ENCODE measurements around the gene CPAMD8. TPM values are rescaled to one million over a fixed set of nuclear protein-coding genes. Genes with fewer than 3 reads are reported as not detected.

CPAMD8 gene
- total and polyA plus RNA-seq, 2 donors (not counting 1 experiment from before 2014, with no cell fraction given) = 1.1 to 2.7 TPM

GRCh38 chr19:17037184-17037583 lies 10.6 kb upstream of the CPAMD8 start:
- peaks cover 17% of the 10 kb centered on the region for H3K27me3 Mint-ChIP-seq
- no peaks in the 10 kb centered on the region for H3K4me1 Mint-ChIP-seq
- H3K36me3 ChIP-seq (replicated peaks in 1 of 2; ENCODE audit: control extremely low read depth in 1 of 2, control insufficient read depth in 1 of 2, extremely low read depth in 1 of 2, insufficient read depth in 2 of 2, low read length in 1 of 2) = no peaks in the 10 kb centered on the region
- no peaks in the 10 kb centered on the region for H3K79me2 ChIP-seq (ENCODE audit: control insufficient read depth, insufficient read depth, low read length)
- WGBS (ENCODE audit: insufficient coverage) = 97% methylated on average over 6 of the region's 6 CpGs
- H2AFZ ChIP-seq (ENCODE audit: insufficient read depth, low read depth, low read length, poor library complexity, severe bottlenecking) = no peak overlapping the region
- no peak overlapping the region for H3K4me2 ChIP-seq (replicated peaks; ENCODE audit: low read depth, low read length, poor library complexity, severe bottlenecking)
- H3K9me3 Mint-ChIP-seq (ENCODE audit: insufficient read depth) = no peaks in the 10 kb centered on the region
- H3K4me3 ChIP-seq (ENCODE audit: control extremely low read depth in 1 of 5, extremely low read depth in 1 of 5, insufficient read depth in 1 of 5, low read depth in 2 of 5, low read length in 4 of 5) = no peak overlapping the region
- ATAC-seq (ENCODE audit: low read depth) (no peak), DNase-seq (no peak)
- TF ChIP-seq, protein P1, sequence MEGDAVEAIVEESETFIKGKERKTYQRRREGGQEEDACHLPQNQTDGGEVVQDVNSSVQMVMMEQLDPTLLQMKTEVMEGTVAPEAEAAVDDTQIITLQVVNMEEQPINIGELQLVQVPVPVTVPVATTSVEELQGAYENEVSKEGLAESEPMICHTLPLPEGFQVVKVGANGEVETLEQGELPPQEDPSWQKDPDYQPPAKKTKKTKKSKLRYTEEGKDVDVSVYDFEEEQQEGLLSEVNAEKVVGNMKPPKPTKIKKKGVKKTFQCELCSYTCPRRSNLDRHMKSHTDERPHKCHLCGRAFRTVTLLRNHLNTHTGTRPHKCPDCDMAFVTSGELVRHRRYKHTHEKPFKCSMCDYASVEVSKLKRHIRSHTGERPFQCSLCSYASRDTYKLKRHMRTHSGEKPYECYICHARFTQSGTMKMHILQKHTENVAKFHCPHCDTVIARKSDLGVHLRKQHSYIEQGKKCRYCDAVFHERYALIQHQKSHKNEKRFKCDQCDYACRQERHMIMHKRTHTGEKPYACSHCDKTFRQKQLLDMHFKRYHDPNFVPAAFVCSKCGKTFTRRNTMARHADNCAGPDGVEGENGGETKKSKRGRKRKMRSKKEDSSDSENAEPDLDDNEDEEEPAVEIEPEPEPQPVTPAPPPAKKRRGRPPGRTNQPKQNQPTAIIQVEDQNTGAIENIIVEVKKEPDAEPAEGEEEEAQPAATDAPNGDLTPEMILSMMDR (IDR thresholded peaks at IDR 0.05) = no peak
- TF ChIP-seq EZH2 (IDR thresholded peaks at IDR 0.05; ENCODE audit: borderline replicate concordance, insufficient read depth, low read depth, low read length, poor library complexity, severe bottlenecking) = no peak
- intact Hi-C loops (cut with micrococcal nuclease) = no loop called here
- peaks cover 0 to 6% (median 0%) of the 10 kb centered on the region in 3 donors for H3K9me3 ChIP-seq (ENCODE audit: control extremely low read depth in 1 of 3, control insufficient read depth in 2 of 3, insufficient read depth in 1 of 3, low read length in 2 of 3)
- H3K27ac Mint-ChIP-seq = no peak overlapping the region
- H3K4me3 Mint-ChIP-seq = no peak overlapping the region
- H3K27ac ChIP-seq (ENCODE audit: low read length in 2 of 2) = no peak overlapping the region
- no peaks in the 10 kb centered on the region for H4K20me1 ChIP-seq (ENCODE audit: control insufficient read depth, insufficient read depth, low read length, poor library complexity, severe bottlenecking)
- peaks cover 0 to 3% of the 10 kb centered on the region in 2 donors for H3K4me1 ChIP-seq (ENCODE audit: control insufficient read depth in 2 of 2, insufficient read depth in 2 of 2, low read length in 2 of 2)
- ChIA-PET CTCF (no interaction called here), POLR2A (no interaction called here)
- peaks cover 0 to 4% (median 2%) of the 10 kb centered on the region in 4 experiments for H3K27me3 ChIP-seq (replicated peaks in 1 of 4; ENCODE audit: control extremely low read depth in 1 of 4, control insufficient read depth in 3 of 4, insufficient read depth in 4 of 4, low read length in 3 of 4)
- no peak overlapping the region for H3K9ac ChIP-seq (ENCODE audit: low read length)

DNA sequence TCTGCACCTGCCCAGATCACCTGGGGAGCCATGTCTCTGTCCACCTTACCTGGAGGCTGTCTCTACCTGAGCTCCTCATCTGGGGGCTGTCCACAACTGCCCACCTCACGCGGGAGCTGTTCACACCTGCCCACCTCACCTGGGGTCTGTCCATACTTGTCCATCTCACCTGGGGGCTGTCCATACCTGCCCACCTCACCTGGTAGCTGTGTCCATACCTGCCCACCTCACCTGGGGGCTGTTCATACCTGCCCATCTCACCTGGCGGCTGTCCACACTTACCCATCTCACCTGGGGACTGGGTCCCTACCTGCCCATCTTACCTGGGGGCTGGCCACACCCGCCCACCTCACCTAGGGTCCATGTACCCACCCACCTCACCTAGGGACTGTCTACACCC lies 10.0 kb upstream of the CPAMD8 start:
- Histone ChIP-seq H3K4me1 (ENCODE audit: control insufficient read depth in 2 of 2, insufficient read depth in 2 of 2, low read length in 2 of 2) (peaks cover 0 to 3% of the 10 kb centered on the region in 2 donors), H4K20me1 (ENCODE audit: control insufficient read depth, insufficient read depth, low read length, poor library complexity, severe bottlenecking) (no peaks in the 10 kb centered on the region), H3K4me3 (ENCODE audit: control extremely low read depth in 1 of 5, extremely low read depth in 1 of 5, insufficient read depth in 1 of 5, low read depth in 2 of 5, low read length in 4 of 5) (no peak overlapping the region), H3K79me2 (ENCODE audit: control insufficient read depth, insufficient read depth, low read length) (no peaks in the 10 kb centered on the region), H3K27ac (ENCODE audit: low read length in 2 of 2) (no peak overlapping the region), H3K36me3 (replicated peaks in 1 of 2; ENCODE audit: control extremely low read depth in 1 of 2, control insufficient read depth in 1 of 2, extremely low read depth in 1 of 2, insufficient read depth in 2 of 2, low read length in 1 of 2) (no peaks in the 10 kb centered on the region), H3K9me3 (ENCODE audit: control extremely low read depth in 1 of 3, control insufficient read depth in 2 of 3, insufficient read depth in 1 of 3, low read length in 2 of 3) (peaks cover 0 to 6% (median 0%) of the 10 kb centered on the region in 3 donors), H3K9ac (ENCODE audit: low read length) (no peak overlapping the region), H3K4me2 (replicated peaks; ENCODE audit: low read depth, low read length, poor library complexity, severe bottlenecking) (no peak overlapping the region), H2AFZ (ENCODE audit: insufficient read depth, low read depth, low read length, poor library complexity, severe bottlenecking) (no peak overlapping the region), H3K27me3 (replicated peaks in 1 of 4; ENCODE audit: control extremely low read depth in 1 of 4, control insufficient read depth in 3 of 4, insufficient read depth in 4 of 4, low read length in 3 of 4) (no peaks in the 10 kb centered on the region)
- ATAC-seq (ENCODE audit: low read depth) = no peak
- Mint-ChIP-seq H3K27me3 (peaks cover 18% of the 10 kb centered on the region), H3K4me1 (no peaks in the 10 kb centered on the region), H3K27ac (no peak overlapping the region), H3K9me3 (ENCODE audit: insufficient read depth) (no peaks in the 10 kb centered on the region), H3K4me3 (no peak overlapping the region)
- intact Hi-C loops (cut with micrococcal nuclease) = no loop called here
- TF ChIP-seq, protein P1 (IDR thresholded peaks at IDR 0.05) = no peak
- TF ChIP-seq EZH2 (IDR thresholded peaks at IDR 0.05; ENCODE audit: borderline replicate concordance, insufficient read depth, low read depth, low read length, poor library complexity, severe bottlenecking) = no peak
- DNase-seq = no peak
- ChIA-PET CTCF (no interaction called here), POLR2A (interaction anchor here (0.7 kb wide), 1 partner anchor 1561 kb away, joined by 5 read pairs; no protein-coding TSS in a partner anchor)
- WGBS (ENCODE audit: insufficient coverage) = 94% methylated on average over 4 of the region's 4 CpGs
